Endothelial cell of umbilical vein (primary cell): ENCODE data around the gene PTH1R. TPM values are rescaled to one million over a fixed set of nuclear protein-coding genes. Genes with fewer than 3 reads are reported as not detected.
A peak's percentile ranks its signal among the peaks of the same experiment; 100 is the strongest.

Experiments
- BruUV-seq: library from RNA; stranded (reverse); fragments of 400-500 nt; replicated peaks from 2 replicates; lab custom pipeline; 2021; lab: Mats Ljungman, UMichigan
- CTCF ChIA-PET: fragments of 300-600, 350-600 bp; sonication (Branson Sonifier 250); formaldehyde crosslinking; loops from one replicate; lab custom pipeline; 2021; ENCODE audit warnings: antibody characterized with exemption, inconsistent platforms; lab: Charles Lee
- POLR2A ChIA-PET: fragments of 300-600, 350-600 bp; sonication (Branson Sonifier 250); formaldehyde crosslinking; loops from one replicate; lab custom pipeline; 2021; ENCODE audit warnings: antibody characterized with exemption, inconsistent platforms; lab: Charles Lee
- DNase-seq: peaks from one replicate; pipeline ENCODE4 v3.0.0-alpha.2; 2011; ENCODE audit warnings: low read depth, low spot score
- FAIRE-seq: peaks from 2 replicates; lab custom pipeline; 2011; peaks lifted over from hg19 to GRCh38; lab: Jason Lieb, UNC
- H2AFZ ChIP-seq: 2 replicates; pipeline ENCODE4 v1.6.0; 2012; ENCODE audit warnings: low read depth, low read length, control low read depth, inconsistent platforms
- H3K27ac ChIP-seq: 2 replicates; pipeline ENCODE4 v1.5.1; 2011; ENCODE audit warnings: low read depth, mild to moderate bottlenecking, control low read depth, low read length, moderate library complexity; ENCODE audit not compliant: insufficient read depth
- H3K27me3 ChIP-seq, 2 experiments: 2 replicates each; pipeline versions ENCODE4 v1.6.0 to v1.6.1; 2011; ENCODE audit warnings: low read length in 2 of 2, mixed read lengths in 1 of 2; ENCODE audit not compliant: control insufficient read depth in 2 of 2, insufficient read depth in 2 of 2
- H3K36me3 ChIP-seq, 2 experiments: 2 replicates in 1 of 2; 3 replicates in 1 of 2; pipeline ENCODE4 v1.5.1; 2011; ENCODE audit warnings: low read length in 2 of 2, mild to moderate bottlenecking in 1 of 2, moderate library complexity in 1 of 2; ENCODE audit not compliant: control insufficient read depth in 2 of 2, insufficient read depth in 2 of 2; ENCODE audit errors: extremely low read depth in 1 of 2
- H3K4me1 ChIP-seq: 3 replicates; pipeline ENCODE4 v1.5.1; 2011; ENCODE audit warnings: mild to moderate bottlenecking, low read length; ENCODE audit not compliant: control insufficient read depth, insufficient read depth; ENCODE audit errors: extremely low read depth
- H3K4me2 ChIP-seq: 2 replicates; pipeline ENCODE4 v1.6.1; 2011; ENCODE audit warnings: low read length, control low read depth, mixed read lengths; ENCODE audit not compliant: insufficient read depth
- H3K4me3 ChIP-seq, 3 experiments: fragments of 200-600 bp in 1 of 3; sonication (generic), shearing (Covaris generic) in 1 of 3; replicated peaks in 1 of 3; 2 replicates each; pipeline ENCODE4 v1.5.1; 2011 to 2016; ENCODE audit warnings: control low read depth in 3 of 3, low read length in 3 of 3, mild to moderate bottlenecking in 2 of 3, inconsistent platforms in 1 of 3, low read depth in 1 of 3, moderate library complexity in 1 of 3; ENCODE audit not compliant: insufficient read depth in 1 of 3
- H3K79me2 ChIP-seq: 2 replicates; pipeline ENCODE4 v1.6.0; 2012; ENCODE audit warnings: low read length, inconsistent platforms; ENCODE audit not compliant: control insufficient read depth, insufficient read depth
- H3K9ac ChIP-seq: replicated peaks from 2 replicates; pipeline ENCODE3; 2011; ENCODE audit warnings: low read length, control low read depth; ENCODE audit not compliant: insufficient read depth; ENCODE audit errors: extremely low read depth
- H3K9me1 ChIP-seq: replicated peaks from 3 replicates; pipeline ENCODE4 v1.6.0; 2011; ENCODE audit warnings: mild to moderate bottlenecking, low read length; ENCODE audit not compliant: control insufficient read depth, insufficient read depth; ENCODE audit errors: extremely low read depth
- H3K9me3 ChIP-seq: replicated peaks from 2 replicates; pipeline ENCODE4 v1.5.1; 2012; ENCODE audit warnings: low read length, inconsistent platforms; ENCODE audit not compliant: control insufficient read depth, insufficient read depth
- H4K20me1 ChIP-seq: replicated peaks from 2 replicates; pipeline ENCODE3; 2011; ENCODE audit warnings: mild to moderate bottlenecking, low read length; ENCODE audit not compliant: control insufficient read depth, insufficient read depth; ENCODE audit errors: extremely low read depth
- EZH2 ChIP-seq: IDR thresholded peaks from 2 replicates; pipeline ENCODE4 v1.6.1; 2012; ENCODE audit warnings: borderline replicate concordance, low read depth, mild to moderate bottlenecking, moderate library complexity, low read length, inconsistent platforms; ENCODE audit not compliant: severe bottlenecking
- FOS ChIP-seq: IDR thresholded peaks from 2 replicates; pipeline ENCODE4 v1.6.1; 2011; ENCODE audit warnings: mild to moderate bottlenecking, low read length, moderate library complexity, borderline replicate concordance; ENCODE audit not compliant: insufficient read depth
- GATA2 ChIP-seq: IDR thresholded peaks from 2 replicates; pipeline ENCODE4 v1.7.0; 2011; ENCODE audit warnings: low read depth, mild to moderate bottlenecking, moderate library complexity, mixed read lengths, low read length; ENCODE audit not compliant: insufficient read length, insufficient read depth
- JUN ChIP-seq: IDR thresholded peaks from 2 replicates; pipeline ENCODE4 v1.6.1; 2011; ENCODE audit warnings: borderline replicate concordance, low read depth; ENCODE audit not compliant: insufficient read length, insufficient read depth
- MYC ChIP-seq: IDR thresholded peaks from one replicate; pipeline ENCODE4 v1.6.1; 2011; ENCODE audit warnings: mild to moderate bottlenecking, low read depth, low read length
- POLR2A ChIP-seq: IDR thresholded peaks from 2 replicates; pipeline ENCODE4 v1.6.1; 2012; ENCODE audit warnings: low read depth, mild to moderate bottlenecking, control low read depth, low read length
- POLR2AphosphoS5 ChIP-seq: IDR thresholded peaks from 2 replicates; pipeline ENCODE4 v1.6.1; 2012; ENCODE audit warnings: low read depth, mild to moderate bottlenecking, control low read depth, low read length, moderate library complexity; ENCODE audit not compliant: insufficient read depth
- dilution Hi-C: fragments of 300-500 bp; cut with MboI; formaldehyde crosslinking; loops from one replicate; pipeline ENCODE4 v1.15.0; 2019; ENCODE audit warnings: low sequenced_read_pairs; ENCODE audit not compliant: extremely low pct_ligation_motif_present
- intact Hi-C: fragments of 100-400 bp; cut with micrococcal nuclease; formaldehyde crosslinking; loops from one replicate; pipeline ENCODE4 v1.10.0; 2022
- polyA plus RNA-seq, 4 experiments: library from polyadenylated mRNA; depleted of rRNA in 3 of 4; stranded (reverse) in 3 of 4; unstranded in 1 of 4; fragments of >200 nt; gene quantifications; 2 replicates each; pipeline versions ENCODE4 v1.2.1 to v1.2.3, GENCODE V29; 2011 to 2012; ENCODE audit warnings: missing spikeins in 1 of 4
- total RNA-seq: library from RNA; stranded (reverse); gene quantifications from 2 replicates; pipeline ENCODE4 v1.2.3, GENCODE V29; 2021
- TF ChIP-seq, protein P1 (sequence below): IDR thresholded peaks from 2 replicates; pipeline ENCODE4 v1.6.1; 2011; ENCODE audit not compliant: insufficient read depth, insufficient read length
- TF ChIP-seq, protein P2 (sequence below), 2 donors: IDR thresholded peaks; 1 replicate in 1 of 2; 2 replicates in 1 of 2; pipeline ENCODE4 v1.5.1; 2011; ENCODE audit warnings: low read length in 2 of 2, mild to moderate bottlenecking in 2 of 2, moderate library complexity in 2 of 2, control low read depth in 1 of 2, inconsistent platforms in 1 of 2, low read depth in 1 of 2; ENCODE audit not compliant: insufficient read depth in 1 of 2; ENCODE audit errors: extremely low read depth in 1 of 2

Gene PTH1R
- total and polyA plus RNA-seq, 2 donors (not counting 3 experiments of a cell fraction or from before 2014, with no cell fraction given), result 0.08 to 0.46 TPM

DNA sequence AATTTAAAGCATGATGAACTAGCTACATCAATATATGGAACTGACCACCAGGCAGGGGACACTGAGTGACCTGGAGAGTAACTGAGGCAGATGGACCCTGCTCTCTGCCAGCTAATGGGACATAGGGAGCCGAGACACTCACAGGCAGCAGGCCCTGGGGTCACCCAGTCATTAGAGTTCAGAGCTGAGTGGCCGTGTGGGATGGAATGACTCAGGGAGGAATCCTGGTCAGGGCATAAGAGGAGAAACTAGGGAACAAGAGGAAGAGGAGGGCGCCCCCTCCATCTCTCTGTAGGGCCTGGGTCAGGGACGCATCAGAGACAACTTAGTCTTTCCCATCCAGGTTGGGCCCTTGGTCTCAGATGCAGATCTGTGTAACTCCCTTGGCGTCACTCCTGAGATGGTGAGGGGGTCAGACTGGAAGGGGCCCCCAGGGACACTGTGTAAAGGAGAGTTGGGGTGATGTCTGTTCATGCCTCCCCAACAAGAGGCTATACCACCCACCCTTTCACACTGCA, 59.3 kb downstream of the PTH1R start:
- Histone ChIP-seq H2AFZ (no peak overlapping the region), H3K4me1 (peaks cover 47% of the 10 kb centered on the region), H3K27me3 (no peaks in the 10 kb centered on the region), H3K27ac (peak overlapping the region; percentile 41), H3K79me2 (peaks cover 65% of the 10 kb centered on the region), H3K9ac (no peak overlapping the region), H3K4me3 (no peak overlapping the region), H3K9me3 (no peaks in the 10 kb centered on the region), H3K36me3 (peaks cover 0 to 17% of the 10 kb centered on the region in 2 experiments), H3K4me2 (no peak overlapping the region), H4K20me1 (no peaks in the 10 kb centered on the region), H3K9me1 (no peaks in the 10 kb centered on the region)
- ChIA-PET POLR2A (no interaction called here), CTCF (interaction anchor here (0.7 to 2.5 kb wide), 8 partner anchors 8 to 43 kb away, joined by 4 to 37 read pairs (median 12); partner anchors contain the start of gene NBEAL2)
- no TSS peak for BruUV-seq
- dilution Hi-C loops, result no loop called here
- TF ChIP-seq FOS (peak; percentile 50), POLR2AphosphoS5 (peak; percentile 32), POLR2A (no peak)
- intact Hi-C loops, result no loop called here
- no peak for DNase-seq
- FAIRE-seq, result no peak

DNA sequence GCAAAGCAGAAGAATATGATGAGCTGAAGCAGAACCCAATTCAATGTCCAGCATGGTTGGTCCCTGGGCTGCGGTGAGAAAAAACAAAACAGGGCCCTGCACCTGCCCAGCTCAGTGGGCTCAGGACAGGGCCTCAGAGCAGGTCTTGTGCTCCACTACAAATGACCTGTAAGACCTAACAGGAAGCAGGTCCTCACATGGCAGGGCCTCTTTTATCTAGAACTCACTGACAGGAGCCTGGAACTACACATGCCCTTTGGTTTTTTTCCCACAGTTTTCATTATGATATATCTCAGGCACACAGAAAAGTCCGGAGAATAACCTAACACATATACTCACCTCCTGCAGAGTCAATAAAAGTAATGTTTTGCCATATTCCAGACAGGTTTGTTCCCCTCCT, 60.6 kb downstream of the PTH1R start:
- BruUV-seq, result no TSS peak
- no peaks in the 10 kb centered on the region for H4K20me1 ChIP-seq
- no peak overlapping the region for H3K4me3 ChIP-seq
- FAIRE-seq (no peak), DNase-seq (no peak)
- H3K4me1 ChIP-seq, result peaks cover 44% of the 10 kb centered on the region
- H3K9me1 ChIP-seq, result no peaks in the 10 kb centered on the region
- intact Hi-C loops, result no loop called here
- no peak overlapping the region for H3K4me2 ChIP-seq
- dilution Hi-C loops, result no loop called here
- no peaks in the 10 kb centered on the region for H3K9me3 ChIP-seq
- ChIA-PET POLR2A (no interaction called here), CTCF (interaction anchor here (1.5 kb wide), 1 partner anchor 29 kb away, joined by 4 read pairs; no protein-coding TSS in a partner anchor)
- H2AFZ ChIP-seq, result no peak overlapping the region
- H3K79me2 ChIP-seq, result peaks cover 65% of the 10 kb centered on the region
- no peak for TF ChIP-seq POLR2A
- TF ChIP-seq, protein P1, sequence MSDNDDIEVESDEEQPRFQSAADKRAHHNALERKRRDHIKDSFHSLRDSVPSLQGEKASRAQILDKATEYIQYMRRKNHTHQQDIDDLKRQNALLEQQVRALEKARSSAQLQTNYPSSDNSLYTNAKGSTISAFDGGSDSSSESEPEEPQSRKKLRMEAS, result no peak
- no peak for TF ChIP-seq FOS
- no peak for TF ChIP-seq JUN
- TF ChIP-seq GATA2, result no peak
- no peak for TF ChIP-seq EZH2
- TF ChIP-seq, protein P2, sequence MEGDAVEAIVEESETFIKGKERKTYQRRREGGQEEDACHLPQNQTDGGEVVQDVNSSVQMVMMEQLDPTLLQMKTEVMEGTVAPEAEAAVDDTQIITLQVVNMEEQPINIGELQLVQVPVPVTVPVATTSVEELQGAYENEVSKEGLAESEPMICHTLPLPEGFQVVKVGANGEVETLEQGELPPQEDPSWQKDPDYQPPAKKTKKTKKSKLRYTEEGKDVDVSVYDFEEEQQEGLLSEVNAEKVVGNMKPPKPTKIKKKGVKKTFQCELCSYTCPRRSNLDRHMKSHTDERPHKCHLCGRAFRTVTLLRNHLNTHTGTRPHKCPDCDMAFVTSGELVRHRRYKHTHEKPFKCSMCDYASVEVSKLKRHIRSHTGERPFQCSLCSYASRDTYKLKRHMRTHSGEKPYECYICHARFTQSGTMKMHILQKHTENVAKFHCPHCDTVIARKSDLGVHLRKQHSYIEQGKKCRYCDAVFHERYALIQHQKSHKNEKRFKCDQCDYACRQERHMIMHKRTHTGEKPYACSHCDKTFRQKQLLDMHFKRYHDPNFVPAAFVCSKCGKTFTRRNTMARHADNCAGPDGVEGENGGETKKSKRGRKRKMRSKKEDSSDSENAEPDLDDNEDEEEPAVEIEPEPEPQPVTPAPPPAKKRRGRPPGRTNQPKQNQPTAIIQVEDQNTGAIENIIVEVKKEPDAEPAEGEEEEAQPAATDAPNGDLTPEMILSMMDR (IDR thresholded peaks at IDR 0.05; ENCODE audit: extremely low read depth in 1 of 2, insufficient read depth in 1 of 2, low read depth in 1 of 2, low read length in 2 of 2), result no peak
- TF ChIP-seq MYC, result no peak
- TF ChIP-seq POLR2AphosphoS5, result no peak
- no peak overlapping the region for H3K9ac ChIP-seq
- no peaks in the 10 kb centered on the region for H3K27me3 ChIP-seq
- peaks cover 0 to 17% of the 10 kb centered on the region in 2 experiments for H3K36me3 ChIP-seq
- no peak overlapping the region for H3K27ac ChIP-seq
